GM19351 (cell line): ENCODE data around the gene IFI44.

ENCODE experiments used
- ATAC-seq: cut with Tn5 transposase; IDR thresholded peaks from one replicate; pipeline ENCODE4 v1.9.1; 2021; ENCODE audit warnings: mild to moderate bottlenecking, moderate library complexity; ENCODE audit not compliant: unreplicated experiment

IFI44 gene

GRCh38 chr1:78691995-78692747 lies 42.5 kb downstream of the IFI44 start:
- no peak for ATAC-seq

- no peak for ATAC-seq
Measured at GRCh38 chr1:78699813-78700212, 50.2 kb downstream of the IFI44 start.

GRCh38 chr1:78702426-78702825 lies 52.8 kb downstream of the IFI44 start:
- no peak for ATAC-seq

- ATAC-seq = no peak
Measured at GRCh38 chr1:78703806-78704205, 54.2 kb downstream of the IFI44 start.

GRCh38 chr1:78712467-78713051 lies 62.9 kb downstream of the IFI44 start:
- ATAC-seq = no peak

- ATAC-seq = no peak
Measured at GRCh38 chr1:78713297-78713696, 63.7 kb downstream of the IFI44 start.
